ENCODE data around the gene BABAM2. TPM values are rescaled to one million over a fixed set of nuclear protein-coding genes. Genes with fewer than 3 reads are reported as not detected.
A peak's percentile ranks its signal among the peaks of the same experiment; 100 is the strongest.

The BABAM2 gene
- total RNA-seq, 2 donors from 2014 or later = 44.8 to 46.0 TPM

- DNase-seq = no peak
These were observed 455.1 kb downstream of the BABAM2 start for GRCh38 chr2:28345619-28346018.

GRCh38 chr2:28346587-28346986 is 456.1 kb downstream of the BABAM2 start:
- H3K9me3 ChIP-seq (ENCODE audit: control insufficient read depth, low read length, poor library complexity, severe bottlenecking) = no peaks in the 10 kb centered on the region
- no peak for DNase-seq
- ATAC-seq = no peak
- Mint-ChIP-seq H3K27ac (peak overlapping the region; percentile 85), H3K4me3 (no peak overlapping the region), H3K27me3 (no peaks in the 10 kb centered on the region), H3K36me3 (ENCODE audit: low read depth) (no peaks in the 10 kb centered on the region), H3K4me1 (peaks cover 27% of the 10 kb centered on the region)

More at GRCh38 chr2:28345619-28346018, 455.1 kb downstream of the BABAM2 start:
- Mint-ChIP-seq H3K36me3 (ENCODE audit: low read depth) (no peaks in the 10 kb centered on the region), H3K4me1 (peaks cover 27% of the 10 kb centered on the region), H3K4me3 (no peak overlapping the region), H3K27ac (peak overlapping the region; percentile 85), H3K27me3 (no peaks in the 10 kb centered on the region)
- no peaks in the 10 kb centered on the region for H3K9me3 ChIP-seq (ENCODE audit: control insufficient read depth, low read length, poor library complexity, severe bottlenecking)
- no peak for ATAC-seq

GRCh38 chr2:28347193-28347592 is 456.7 kb downstream of the BABAM2 start:
- DNase-seq (no peak), ATAC-seq (no peak)
- H3K4me1 Mint-ChIP-seq = peaks cover 29% of the 10 kb centered on the region
- H3K27me3 Mint-ChIP-seq = no peaks in the 10 kb centered on the region
- H3K36me3 Mint-ChIP-seq (ENCODE audit: low read depth) = no peaks in the 10 kb centered on the region
- peak overlapping the region; percentile 84 for H3K4me3 Mint-ChIP-seq
- peak overlapping the region; percentile 85 for H3K27ac Mint-ChIP-seq
- no peaks in the 10 kb centered on the region for H3K9me3 ChIP-seq (ENCODE audit: control insufficient read depth, low read length, poor library complexity, severe bottlenecking)

- Mint-ChIP-seq H3K27me3 (no peaks in the 10 kb centered on the region), H3K4me3 (peak overlapping the region; percentile 84), H3K27ac (peak overlapping the region; percentile 85), H3K4me1 (peaks cover 29% of the 10 kb centered on the region), H3K36me3 (ENCODE audit: low read depth) (no peaks in the 10 kb centered on the region)
- DNase-seq = no peak
- H3K9me3 ChIP-seq (ENCODE audit: control insufficient read depth, low read length, poor library complexity, severe bottlenecking) = no peaks in the 10 kb centered on the region
- ATAC-seq = no peak
These were observed 457.1 kb downstream of the BABAM2 start for GRCh38 chr2:28347596-28347995.

GRCh38 chr2:28348149-28348567 is 457.6 kb downstream of the BABAM2 start:
- no peaks in the 10 kb centered on the region for H3K9me3 ChIP-seq (ENCODE audit: control insufficient read depth, low read length, poor library complexity, severe bottlenecking)
- peak; percentile 94 for ATAC-seq
- H3K4me1 Mint-ChIP-seq = peaks cover 26% of the 10 kb centered on the region
- peak overlapping the region; percentile 85 for H3K27ac Mint-ChIP-seq
- H3K27me3 Mint-ChIP-seq = no peaks in the 10 kb centered on the region
- DNase-seq = peak; percentile 28 to 38 (median 33)
- no peaks in the 10 kb centered on the region for H3K36me3 Mint-ChIP-seq (ENCODE audit: low read depth)
- peak overlapping the region; percentile 84 for H3K4me3 Mint-ChIP-seq

GRCh38 chr2:28348921-28349320 is 458.4 kb downstream of the BABAM2 start:
- H3K27me3 Mint-ChIP-seq = no peaks in the 10 kb centered on the region
- H3K4me1 Mint-ChIP-seq = peaks cover 26% of the 10 kb centered on the region
- H3K36me3 Mint-ChIP-seq (ENCODE audit: low read depth) = no peaks in the 10 kb centered on the region
- H3K27ac Mint-ChIP-seq = peak overlapping the region; percentile 85
- H3K4me3 Mint-ChIP-seq = peak overlapping the region; percentile 84
- no peak for ATAC-seq
- no peaks in the 10 kb centered on the region for H3K9me3 ChIP-seq (ENCODE audit: control insufficient read depth, low read length, poor library complexity, severe bottlenecking)
- DNase-seq = no peak

GRCh38 chr2:28349546-28350165 is 459.1 kb downstream of the BABAM2 start:
- Mint-ChIP-seq H3K36me3 (ENCODE audit: low read depth) (no peaks in the 10 kb centered on the region), H3K4me3 (no peak overlapping the region), H3K4me1 (peaks cover 26% of the 10 kb centered on the region), H3K27ac (peak overlapping the region; percentile 85), H3K27me3 (no peaks in the 10 kb centered on the region)
- ATAC-seq (no peak), DNase-seq (no peak)
- H3K9me3 ChIP-seq (ENCODE audit: control insufficient read depth, low read length, poor library complexity, severe bottlenecking) = no peaks in the 10 kb centered on the region

- H3K27ac Mint-ChIP-seq = no peak overlapping the region
- no peaks in the 10 kb centered on the region for H3K36me3 Mint-ChIP-seq (ENCODE audit: low read depth)
- no peak overlapping the region for H3K4me3 Mint-ChIP-seq
- DNase-seq (no peak), ATAC-seq (no peak)
- H3K9me3 ChIP-seq (ENCODE audit: control insufficient read depth, low read length, poor library complexity, severe bottlenecking) = no peaks in the 10 kb centered on the region
- peaks cover 28% of the 10 kb centered on the region for H3K4me1 Mint-ChIP-seq
- no peaks in the 10 kb centered on the region for H3K27me3 Mint-ChIP-seq
These were observed 459.7 kb downstream of the BABAM2 start for GRCh38 chr2:28350196-28350595.

GRCh38 chr2:28350791-28351285 is 460.3 kb downstream of the BABAM2 start:
- no peak for DNase-seq
- H3K27ac Mint-ChIP-seq = peak overlapping the region; percentile 75
- no peaks in the 10 kb centered on the region for H3K9me3 ChIP-seq (ENCODE audit: control insufficient read depth, low read length, poor library complexity, severe bottlenecking)
- ATAC-seq = no peak
- no peaks in the 10 kb centered on the region for H3K27me3 Mint-ChIP-seq
- H3K36me3 Mint-ChIP-seq (ENCODE audit: low read depth) = no peaks in the 10 kb centered on the region
- H3K4me3 Mint-ChIP-seq = no peak overlapping the region
- peaks cover 28% of the 10 kb centered on the region for H3K4me1 Mint-ChIP-seq

GRCh38 chr2:28351621-28352020 is 461.1 kb downstream of the BABAM2 start:
- H3K36me3 Mint-ChIP-seq (ENCODE audit: low read depth) = no peaks in the 10 kb centered on the region
- peak overlapping the region; percentile 75 for H3K27ac Mint-ChIP-seq
- DNase-seq = no peak
- no peak for ATAC-seq
- peaks cover 30% of the 10 kb centered on the region for H3K4me1 Mint-ChIP-seq
- no peaks in the 10 kb centered on the region for H3K27me3 Mint-ChIP-seq
- H3K4me3 Mint-ChIP-seq = no peak overlapping the region
- H3K9me3 ChIP-seq (ENCODE audit: control insufficient read depth, low read length, poor library complexity, severe bottlenecking) = no peaks in the 10 kb centered on the region

GRCh38 chr2:28352104-28352503 is 461.6 kb downstream of the BABAM2 start:
- Mint-ChIP-seq H3K27me3 (no peaks in the 10 kb centered on the region), H3K27ac (peak overlapping the region; percentile 75), H3K4me1 (peaks cover 26% of the 10 kb centered on the region), H3K36me3 (ENCODE audit: low read depth) (no peaks in the 10 kb centered on the region), H3K4me3 (no peak overlapping the region)
- no peaks in the 10 kb centered on the region for H3K9me3 ChIP-seq (ENCODE audit: control insufficient read depth, low read length, poor library complexity, severe bottlenecking)
- no peak for DNase-seq
- no peak for ATAC-seq

- no peaks in the 10 kb centered on the region for H3K36me3 Mint-ChIP-seq (ENCODE audit: low read depth)
- no peak for DNase-seq
- H3K4me3 Mint-ChIP-seq = no peak overlapping the region
- H3K4me1 Mint-ChIP-seq = peaks cover 22% of the 10 kb centered on the region
- H3K9me3 ChIP-seq (ENCODE audit: control insufficient read depth, low read length, poor library complexity, severe bottlenecking) = no peaks in the 10 kb centered on the region
- ATAC-seq = no peak
- H3K27me3 Mint-ChIP-seq = no peaks in the 10 kb centered on the region
- H3K27ac Mint-ChIP-seq = no peak overlapping the region
These were observed 462.2 kb downstream of the BABAM2 start for GRCh38 chr2:28352610-28353195.

GRCh38 chr2:28354920-28355520 is 464.5 kb downstream of the BABAM2 start:
- ATAC-seq = no peak
- peaks cover 25% of the 10 kb centered on the region for H3K4me1 Mint-ChIP-seq
- H3K9me3 ChIP-seq (ENCODE audit: control insufficient read depth, low read length, poor library complexity, severe bottlenecking) = no peaks in the 10 kb centered on the region
- no peak overlapping the region for H3K4me3 Mint-ChIP-seq
- H3K36me3 Mint-ChIP-seq (ENCODE audit: low read depth) = peaks cover 2% of the 10 kb centered on the region
- DNase-seq = no peak
- peak overlapping the region; percentile 9 for H3K27ac Mint-ChIP-seq
- no peaks in the 10 kb centered on the region for H3K27me3 Mint-ChIP-seq

Data from T-helper 17 cell (primary cell).